ENCODE data around the gene KLHDC10.

GRCh38 chr7:130160455-130160854 is 90.1 kb downstream of the KLHDC10 start:
- TF ChIP-seq CTCF (IDR thresholded peaks at IDR 0.05; ENCODE audit: low read depth, low read length): no peak
- no peak for TF ChIP-seq EZH2phosphoT487 (IDR thresholded peaks at IDR 0.05; ENCODE audit: low read depth)
